Neural progenitor cell (in vitro differentiated cells): ENCODE data around the gene YTHDF2. TPM values are rescaled to one million over a fixed set of nuclear protein-coding genes. Genes with fewer than 3 reads are reported as not detected.

Experiments used
- DNase-seq: peaks from one replicate; pipeline ENCODE4 v3.0.0-alpha.2; 2016; ENCODE audit warnings: low spot score
- H2AFZ ChIP-seq: fragments of 200-600 bp; sonication (generic); replicated peaks from 2 replicates; pipeline ENCODE4 v1.6.1; 2016; ENCODE audit warnings: antibody characterized with exemption
- H3F3A ChIP-seq: fragments of 200-600 bp; sonication (generic); 2 replicates; pipeline ENCODE4 v1.6.1; 2016; ENCODE audit warnings: antibody characterized with exemption, low read depth
- H3K27ac ChIP-seq: fragments of 200-600 bp; sonication (generic); 2 replicates; pipeline ENCODE4 v1.5.1; 2016; ENCODE audit warnings: mild to moderate bottlenecking
- H3K27me3 ChIP-seq: fragments of 200-600 bp; sonication (generic); 2 replicates; pipeline ENCODE4 v1.6.1; 2016; ENCODE audit warnings: mild to moderate bottlenecking, moderate library complexity
- H3K36me3 ChIP-seq: fragments of 200-600 bp; sonication (generic); 2 replicates; pipeline ENCODE4 v1.5.1; 2016
- H3K4me1 ChIP-seq: fragments of 200-600 bp; sonication (generic); 2 replicates; pipeline ENCODE4 v1.6.1; 2016; ENCODE audit warnings: mixed run types
- H3K4me2 ChIP-seq: fragments of 200-600 bp; sonication (generic); 2 replicates; pipeline ENCODE4 v1.6.1; 2016
- H3K4me3 ChIP-seq: fragments of 200-600 bp; sonication (generic); 2 replicates; pipeline ENCODE4 v1.5.1; 2016
- H3K79me2 ChIP-seq: fragments of 200-600 bp; sonication (generic); 2 replicates; pipeline ENCODE4 v1.6.1; 2016; ENCODE audit warnings: low read depth
- H3K9ac ChIP-seq: fragments of 200-600 bp; sonication (generic); 2 replicates; pipeline ENCODE4 v1.6.1; 2016
- H3K9me3 ChIP-seq: fragments of 200-600 bp; sonication (generic); 2 replicates; pipeline ENCODE4 v1.5.1; 2016; ENCODE audit warnings: low read depth
- H4K20me1 ChIP-seq: fragments of 200-600 bp; sonication (generic); 2 replicates; pipeline ENCODE4 v1.6.1; 2016; ENCODE audit warnings: low read depth
- H3K27ac Mint-ChIP-seq: 3 replicates; pipeline ENCODE4 v1.8.0; 2021; ENCODE audit warnings: mixed read lengths
- H3K27me3 Mint-ChIP-seq: 2 replicates; pipeline ENCODE4 v1.8.0; 2022; ENCODE audit warnings: low read depth, mild to moderate bottlenecking, inconsistent platforms, moderate library complexity, mixed read lengths; ENCODE audit not compliant: insufficient read depth
- H3K36me3 Mint-ChIP-seq: 3 replicates; pipeline ENCODE4 v1.8.0; 2021; ENCODE audit warnings: mixed read lengths
- H3K4me1 Mint-ChIP-seq: 3 replicates; pipeline ENCODE4 v1.8.0; 2021; ENCODE audit warnings: mixed read lengths
- H3K4me3 Mint-ChIP-seq: 3 replicates; pipeline ENCODE4 v1.8.0; 2021; ENCODE audit warnings: mild to moderate bottlenecking, moderate library complexity, mixed read lengths
- H3K9me3 Mint-ChIP-seq: 3 replicates; pipeline ENCODE4 v1.8.0; 2020; ENCODE audit warnings: mixed read lengths
- CTCF ChIP-seq: fragments of 200-600 bp; sonication (generic); IDR thresholded peaks from 2 replicates; pipeline ENCODE4 v1.5.1; 2017; ENCODE audit warnings: antibody characterized with exemption, mild to moderate bottlenecking
- EZH2 ChIP-seq: fragments of 200-600 bp; sonication (generic); IDR thresholded peaks from 2 replicates; pipeline ENCODE4 v1.6.1; 2017; ENCODE audit warnings: antibody characterized with exemption, mild to moderate bottlenecking, moderate library complexity
- EZH2phosphoT487 ChIP-seq: fragments of 200-600 bp; sonication (generic); IDR thresholded peaks from 2 replicates; pipeline ENCODE4 v1.6.1; 2017; ENCODE audit warnings: antibody characterized with exemption
- small RNA-seq: library from RNA; depleted of rRNA; stranded (forward); fragments of <200 nt; gene quantifications from one replicate; pipeline ENCODE3, GENCODE V24; 2015
- total RNA-seq: library from RNA; depleted of rRNA; stranded (reverse); fragments of >200 nt; gene quantifications from 2 replicates; pipeline ENCODE4 v1.2.3, GENCODE V29; 2015; ENCODE audit warnings: low replicate concordance

The YTHDF2 gene
- total RNA-seq, 1 donor from 2014 or later = 107 TPM

- Histone ChIP-seq H4K20me1 (no peaks in the 10 kb centered on the region), H3K27ac (no peak overlapping the region), H3K4me1 (peaks cover 17% of the 10 kb centered on the region), H3K36me3 (no peaks in the 10 kb centered on the region), H2AFZ (no peak overlapping the region), H3K4me3 (no peak overlapping the region), H3K9ac (no peak overlapping the region), H3K4me2 (no peak overlapping the region), H3K9me3 (no peaks in the 10 kb centered on the region), H3K27me3 (peaks cover 31% of the 10 kb centered on the region), H3F3A (peaks cover 9% of the 10 kb centered on the region), H3K79me2 (no peaks in the 10 kb centered on the region)
- Mint-ChIP-seq H3K9me3 (no peaks in the 10 kb centered on the region), H3K4me3 (no peak overlapping the region), H3K4me1 (peaks cover 27% of the 10 kb centered on the region), H3K27me3 (peaks cover 35% of the 10 kb centered on the region), H3K36me3 (no peaks in the 10 kb centered on the region), H3K27ac (peak overlapping the region; percentile 1)
- TF ChIP-seq EZH2 (no peak), EZH2phosphoT487 (no peak), CTCF (no peak)
- no peak for DNase-seq
Measured at GRCh38 chr1:28817133-28817532, 80.4 kb downstream of the YTHDF2 start.

DNA sequence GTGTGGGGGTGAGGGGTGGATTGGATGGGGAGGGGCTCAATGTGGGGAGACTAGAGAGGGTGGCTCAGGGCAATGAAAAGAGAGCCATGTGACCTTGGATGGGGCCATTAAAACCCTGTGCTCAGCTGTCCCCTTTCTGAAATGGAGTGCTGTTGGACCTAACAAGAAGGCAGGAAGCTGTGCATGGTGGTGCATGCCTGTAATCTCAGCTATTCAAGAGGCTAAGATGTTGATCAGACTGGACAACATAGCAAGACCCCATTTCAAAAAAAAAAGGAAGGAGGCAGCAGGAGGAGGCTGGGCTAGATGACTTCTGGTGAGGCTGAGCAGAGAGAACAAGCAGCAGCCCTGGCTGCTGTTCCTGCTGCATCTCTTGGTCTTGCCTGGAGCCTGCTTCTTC is 82.3 kb downstream of the YTHDF2 start:
- Histone ChIP-seq H4K20me1 (no peaks in the 10 kb centered on the region), H3K9me3 (no peaks in the 10 kb centered on the region), H3K36me3 (no peaks in the 10 kb centered on the region), H3K4me2 (no peak overlapping the region), H3K4me1 (peaks cover 17% of the 10 kb centered on the region), H3K79me2 (no peaks in the 10 kb centered on the region), H3K9ac (no peak overlapping the region), H3K4me3 (no peak overlapping the region), H3F3A (peaks cover 9% of the 10 kb centered on the region), H3K27me3 (peaks cover 12% of the 10 kb centered on the region), H3K27ac (no peak overlapping the region), H2AFZ (no peak overlapping the region)
- H3K27me3 Mint-ChIP-seq = peaks cover 18% of the 10 kb centered on the region
- no peaks in the 10 kb centered on the region for H3K36me3 Mint-ChIP-seq
- no peaks in the 10 kb centered on the region for H3K9me3 Mint-ChIP-seq
- H3K4me3 Mint-ChIP-seq = no peak overlapping the region
- H3K4me1 Mint-ChIP-seq = peaks cover 20% of the 10 kb centered on the region
- DNase-seq = no peak
- H3K27ac Mint-ChIP-seq = no peak overlapping the region
- no peak for TF ChIP-seq EZH2phosphoT487
- no peak for TF ChIP-seq EZH2
- TF ChIP-seq CTCF = no peak

Small RNAs within 50 kb of the gene (small RNA-seq; reads per million reads assigned to genes)
- gene RF00422 = not detected

Other genes starting within 250 kb of the YTHDF2 start
- 34.8 and 62.3 TPM in 2 replicates for gene RCC1, start 230.9 kb upstream of the YTHDF2 start, total RNA-seq
- 43.9 and 50.0 TPM in 2 replicates for gene TRNAU1AP, start 183.9 kb upstream of the YTHDF2 start, total RNA-seq
- 2.2 and 4.2 TPM in 2 replicates for gene RAB42, start 144.7 kb upstream of the YTHDF2 start, total RNA-seq
- 26.3 and 45.2 TPM in 2 replicates for gene TAF12, start 93.9 kb upstream of the YTHDF2 start, total RNA-seq
- gene RNU11, start 88.3 kb upstream of the YTHDF2 start, total RNA-seq = not detected in 2 replicates
- gene GMEB1, start 68.2 kb upstream of the YTHDF2 start, total RNA-seq = 12.1 and 16.1 TPM in 2 replicates
- gene OPRD1, start 75.2 kb downstream of the YTHDF2 start, total RNA-seq = 0.37 and 0.77 TPM in 2 replicates
- gene EPB41, start 177.6 kb downstream of the YTHDF2 start, total RNA-seq = 157 and 211 TPM in 2 replicates